COR-L47 (cell line): Measurements from ENCODE around the gene PARD6B.
"Not testable (repeated sequence)": the region's sequence is repeated elsewhere in the genome, so short reads cannot be mapped to it uniquely, and the experiment has no call there.

Source experiments
- DNase-seq: peaks from one replicate; lab custom pipeline; 2025; lab: John Stamatoyannopoulos, UW

Gene PARD6B, protein sequence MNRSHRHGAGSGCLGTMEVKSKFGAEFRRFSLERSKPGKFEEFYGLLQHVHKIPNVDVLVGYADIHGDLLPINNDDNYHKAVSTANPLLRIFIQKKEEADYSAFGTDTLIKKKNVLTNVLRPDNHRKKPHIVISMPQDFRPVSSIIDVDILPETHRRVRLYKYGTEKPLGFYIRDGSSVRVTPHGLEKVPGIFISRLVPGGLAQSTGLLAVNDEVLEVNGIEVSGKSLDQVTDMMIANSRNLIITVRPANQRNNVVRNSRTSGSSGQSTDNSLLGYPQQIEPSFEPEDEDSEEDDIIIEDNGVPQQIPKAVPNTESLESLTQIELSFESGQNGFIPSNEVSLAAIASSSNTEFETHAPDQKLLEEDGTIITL

GRCh38 chr20:50731055-50731929, at the start of gene PARD6B:
Gene PARD6B, plus strand, starts transcription at chr20:50731580. Its CDS starts 207 bp downstream, at chr20:50731787.
- peak; percentile 99 for DNase-seq

DNA sequence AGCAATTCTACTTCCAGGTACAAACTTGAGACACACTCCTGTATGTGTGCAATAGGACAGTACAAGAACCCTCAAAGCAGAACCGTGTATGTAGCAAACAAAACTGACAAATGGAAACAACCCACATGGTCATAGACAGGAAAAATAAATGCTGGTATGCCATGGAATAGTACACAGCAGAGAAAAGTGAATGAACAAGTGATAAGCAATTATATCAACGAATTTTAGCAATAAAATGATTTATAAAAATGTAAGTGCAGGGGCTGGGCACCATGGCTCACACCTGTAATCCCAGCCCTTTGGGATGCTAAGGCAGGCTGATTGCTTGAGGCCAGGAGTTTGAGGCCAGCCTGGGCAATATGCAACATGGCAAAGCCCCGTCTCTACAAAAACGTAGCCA, 49.3 kb upstream of the PARD6B start:
- DNase-seq = no peak

DNA sequence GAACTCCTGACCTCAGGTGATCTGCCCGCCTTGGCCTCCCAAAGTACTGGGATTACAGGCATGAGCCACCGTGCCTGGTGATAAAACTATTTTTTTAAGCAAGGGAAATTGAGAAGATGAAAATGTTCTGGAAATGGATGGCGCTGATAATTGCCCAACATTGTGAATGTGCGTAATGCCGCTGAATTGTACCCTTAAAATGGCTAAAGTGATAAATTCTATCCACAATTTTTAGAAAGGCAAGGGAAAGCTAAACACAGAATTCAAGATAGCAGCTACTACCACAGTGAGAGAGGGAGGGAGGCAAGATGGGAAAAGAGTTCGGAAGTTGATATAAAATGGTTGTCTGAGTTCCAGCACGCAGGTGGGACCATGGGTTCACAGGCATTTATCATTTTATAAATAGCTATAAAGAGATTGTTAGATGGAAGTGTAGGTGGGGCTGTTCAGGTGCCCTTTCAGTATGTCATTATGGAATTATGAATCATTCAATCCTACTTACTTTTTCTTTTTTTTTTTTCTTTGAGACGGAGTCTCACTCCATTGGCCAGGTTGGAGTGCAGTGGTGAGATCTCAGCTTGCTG, 48.3 kb upstream of the PARD6B start:
- DNase-seq = no peak

- no peak for DNase-seq
Measured at GRCh38 chr20:50683570-50683969, 47.8 kb upstream of the PARD6B start.

- DNase-seq = no peak
Measured at GRCh38 chr20:50686821-50687220, 44.6 kb upstream of the PARD6B start.

DNA sequence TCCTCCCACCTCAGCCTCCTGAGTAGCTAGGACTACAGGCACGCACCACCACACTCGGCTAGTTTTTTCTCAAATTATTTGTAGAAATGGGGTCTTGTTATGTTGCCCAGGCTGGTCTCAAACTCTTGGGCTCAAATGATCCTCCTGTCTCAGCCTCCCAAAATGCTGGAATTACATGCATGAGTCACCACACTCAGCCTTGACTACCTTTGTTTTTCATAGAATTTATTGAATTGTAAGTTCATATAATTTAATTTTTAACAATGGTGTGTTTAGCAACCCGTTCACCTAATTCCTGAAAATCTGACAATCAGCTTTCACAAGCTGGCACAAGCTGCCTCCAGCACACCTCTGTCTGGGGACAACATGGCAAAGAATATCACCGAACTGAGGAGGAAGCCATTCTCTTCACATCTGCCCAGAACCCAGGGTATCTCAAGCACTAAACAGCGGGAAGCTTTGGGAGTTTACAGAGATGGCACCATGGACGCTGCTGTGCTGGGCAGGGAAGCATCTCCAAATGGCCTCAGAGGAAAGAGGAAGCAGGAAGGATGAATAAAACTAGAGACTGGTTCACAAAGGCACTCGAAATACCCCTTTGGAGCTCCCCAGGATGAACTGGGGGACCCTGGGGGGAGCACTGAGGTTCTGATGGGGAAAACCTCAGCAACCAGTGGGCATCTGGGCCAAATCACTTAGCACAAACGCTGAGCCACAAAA, 43.0 kb upstream of the PARD6B start:
- no peak for DNase-seq

GRCh38 chr20:50689864-50690649, 41.3 kb upstream of the PARD6B start:
- no peak for DNase-seq

GRCh38 chr20:50690650-50691572, 40.5 kb upstream of the PARD6B start, which contains the start of gene RIPOR3:
Gene RIPOR3, minus strand, starts transcription at chr20:50691542. Its CDS starts 414 bp downstream, at chr20:50691128.
- DNase-seq = no peak

DNA sequence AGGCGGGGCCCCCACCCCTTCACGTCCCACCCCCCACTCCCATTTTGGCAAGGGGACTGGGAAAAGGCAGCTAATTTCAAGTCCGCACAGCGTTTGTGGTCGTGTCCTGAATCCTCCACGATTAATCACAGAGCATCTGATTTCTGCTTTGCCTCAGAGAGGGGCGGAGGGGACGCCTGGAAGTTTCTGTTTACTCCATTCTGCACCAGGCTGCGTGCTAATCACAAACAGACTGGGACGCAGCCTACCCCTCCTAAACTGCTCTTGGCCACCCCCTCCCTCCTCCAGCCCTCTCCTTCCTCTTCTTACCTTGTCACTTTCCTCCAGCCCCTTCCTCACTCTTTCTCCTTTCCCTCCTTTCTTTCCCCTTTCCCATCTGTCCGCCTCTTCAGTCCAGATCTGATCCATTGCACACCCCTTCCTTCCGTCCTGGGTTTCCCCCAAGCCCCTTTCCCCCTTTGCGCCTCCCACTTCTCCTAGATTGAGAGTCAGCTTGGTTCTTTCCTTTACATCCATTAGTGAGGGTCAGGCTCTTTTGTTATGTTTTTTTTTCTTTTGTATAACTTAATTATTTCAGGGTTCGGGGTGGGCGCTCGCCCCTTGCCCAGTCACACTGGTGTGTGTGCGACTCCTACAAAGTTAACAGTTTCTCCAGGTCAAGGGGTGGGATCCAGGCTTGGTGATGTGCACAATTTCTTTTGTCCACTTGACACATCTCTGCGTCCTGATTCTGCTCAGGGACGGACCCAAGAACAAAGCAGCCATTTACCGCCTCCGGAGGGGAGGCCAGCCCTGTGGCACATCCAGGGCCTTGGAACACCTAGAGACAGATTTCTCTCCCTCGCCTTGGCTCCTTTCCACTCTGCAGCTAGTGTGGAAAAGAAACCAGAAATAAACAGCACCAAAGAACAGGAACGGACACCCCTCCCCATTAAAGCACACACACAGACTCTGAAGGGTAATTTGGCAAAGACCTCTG, 39.5 kb upstream of the PARD6B start:
- no peak for DNase-seq

- no peak for DNase-seq
Measured at GRCh38 chr20:50692552-50692933, 38.8 kb upstream of the PARD6B start.

DNA sequence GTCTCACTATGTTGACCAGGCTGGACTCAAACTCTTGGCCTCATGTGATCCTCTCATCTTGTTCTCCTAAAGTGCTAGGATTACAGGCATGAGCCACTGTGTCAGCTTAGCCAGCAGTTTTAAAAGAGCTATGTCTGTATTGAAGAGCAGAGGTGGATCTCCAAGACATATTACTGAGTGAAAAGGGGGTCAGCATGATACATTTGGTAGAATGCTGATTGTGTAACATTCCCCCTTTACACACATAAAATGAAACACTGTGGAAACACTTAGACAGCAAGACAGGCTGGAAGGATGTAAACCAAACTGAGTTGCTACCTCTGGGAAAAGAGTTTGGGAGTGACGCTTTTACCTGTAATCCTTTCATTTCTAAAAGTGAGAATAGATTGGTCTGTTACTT, 38.4 kb upstream of the PARD6B start:
- no peak for DNase-seq

DNA sequence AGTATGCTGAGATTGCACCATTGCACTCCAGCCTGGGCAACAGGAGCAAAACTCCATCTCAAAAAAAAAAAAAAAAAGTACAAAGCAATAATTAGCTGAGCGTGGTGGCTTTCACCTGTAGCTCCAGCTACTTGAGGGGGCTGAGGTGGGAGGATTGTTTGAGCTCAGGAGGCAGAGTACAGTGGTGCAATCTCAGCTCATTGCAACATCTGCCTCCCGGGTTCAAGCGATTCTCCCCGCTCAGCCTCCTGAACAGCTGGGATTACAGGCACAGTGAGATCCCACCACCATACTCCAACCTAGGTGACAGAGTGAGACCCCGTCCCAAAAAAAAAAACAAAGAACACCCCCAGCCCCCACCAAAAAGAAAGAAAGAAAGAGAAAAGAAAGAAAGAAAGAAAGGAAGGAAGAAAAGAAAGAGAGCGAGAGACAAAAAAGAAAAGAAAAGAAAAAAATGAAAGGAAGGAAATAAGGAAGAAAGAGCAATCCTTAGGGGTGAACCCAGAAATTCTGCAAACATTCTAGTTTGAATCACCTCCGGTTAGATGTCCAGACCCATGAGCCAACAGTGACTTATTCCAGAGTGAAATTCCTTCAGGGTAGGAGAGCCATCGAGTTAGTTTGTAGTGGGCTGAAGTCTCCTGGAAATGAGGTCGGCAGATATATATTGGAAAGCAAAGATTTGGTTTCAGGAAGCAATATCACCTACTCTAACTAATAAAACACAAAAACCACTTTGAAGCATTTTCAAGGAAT, 36.8 kb upstream of the PARD6B start:
- no peak for DNase-seq

DNA sequence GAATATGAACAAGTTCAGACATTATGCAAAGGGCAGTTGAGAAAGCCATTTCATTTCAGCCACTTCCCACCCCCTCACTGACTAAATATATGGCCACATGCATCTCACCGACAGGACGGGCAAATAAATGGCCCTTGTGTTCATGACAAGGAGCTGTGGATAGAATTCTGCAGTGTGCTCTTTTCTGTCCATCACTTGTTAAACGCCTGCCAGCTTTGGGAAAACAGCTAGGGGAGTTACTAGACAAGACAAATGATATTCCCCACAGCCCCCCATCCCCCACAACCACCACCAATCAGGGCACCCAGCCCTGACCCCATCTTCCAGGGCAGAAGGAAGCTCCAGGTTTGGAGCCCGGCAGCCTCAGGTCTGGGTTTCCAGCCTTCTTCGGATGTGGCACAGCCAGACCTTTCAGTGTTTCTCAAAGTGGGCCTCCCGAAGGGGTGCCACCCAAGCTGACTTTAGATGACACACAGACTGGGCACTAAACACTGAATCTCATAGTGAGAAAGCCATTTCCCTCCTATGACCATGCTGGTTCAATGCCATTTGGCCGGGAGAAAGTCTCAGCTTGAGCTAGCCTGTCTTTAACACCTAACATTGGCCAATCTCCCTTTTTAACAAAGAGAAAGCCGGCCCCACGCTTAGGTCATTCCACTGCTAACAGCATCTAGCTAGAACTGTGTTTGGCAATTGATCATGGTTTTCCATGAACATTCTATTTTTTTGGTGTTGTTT, 36.1 kb upstream of the PARD6B start:
- no peak for DNase-seq

DNA sequence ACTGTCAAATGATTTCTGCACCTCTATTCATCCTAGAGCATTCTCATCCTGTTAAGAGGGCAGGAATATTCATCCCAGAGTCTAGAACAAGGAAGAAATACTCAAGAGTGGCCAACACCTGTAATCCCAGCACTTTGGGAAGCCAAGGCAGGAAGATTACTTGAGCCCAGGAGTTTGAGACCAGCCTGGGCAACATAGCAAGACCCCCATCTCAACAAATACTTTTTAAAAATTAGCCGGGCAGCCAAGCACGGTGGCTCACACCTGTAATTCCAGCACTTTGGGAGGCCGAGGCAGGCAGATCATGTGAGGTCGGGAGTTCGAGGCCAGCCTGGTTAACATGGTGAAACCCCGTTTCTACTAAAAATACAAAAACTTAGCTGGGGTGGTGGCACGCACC, 33.1 kb upstream of the PARD6B start:
- DNase-seq = not testable (repeated sequence)

GRCh38 chr20:50699688-50700087, 31.7 kb upstream of the PARD6B start:
- no peak for DNase-seq

DNA sequence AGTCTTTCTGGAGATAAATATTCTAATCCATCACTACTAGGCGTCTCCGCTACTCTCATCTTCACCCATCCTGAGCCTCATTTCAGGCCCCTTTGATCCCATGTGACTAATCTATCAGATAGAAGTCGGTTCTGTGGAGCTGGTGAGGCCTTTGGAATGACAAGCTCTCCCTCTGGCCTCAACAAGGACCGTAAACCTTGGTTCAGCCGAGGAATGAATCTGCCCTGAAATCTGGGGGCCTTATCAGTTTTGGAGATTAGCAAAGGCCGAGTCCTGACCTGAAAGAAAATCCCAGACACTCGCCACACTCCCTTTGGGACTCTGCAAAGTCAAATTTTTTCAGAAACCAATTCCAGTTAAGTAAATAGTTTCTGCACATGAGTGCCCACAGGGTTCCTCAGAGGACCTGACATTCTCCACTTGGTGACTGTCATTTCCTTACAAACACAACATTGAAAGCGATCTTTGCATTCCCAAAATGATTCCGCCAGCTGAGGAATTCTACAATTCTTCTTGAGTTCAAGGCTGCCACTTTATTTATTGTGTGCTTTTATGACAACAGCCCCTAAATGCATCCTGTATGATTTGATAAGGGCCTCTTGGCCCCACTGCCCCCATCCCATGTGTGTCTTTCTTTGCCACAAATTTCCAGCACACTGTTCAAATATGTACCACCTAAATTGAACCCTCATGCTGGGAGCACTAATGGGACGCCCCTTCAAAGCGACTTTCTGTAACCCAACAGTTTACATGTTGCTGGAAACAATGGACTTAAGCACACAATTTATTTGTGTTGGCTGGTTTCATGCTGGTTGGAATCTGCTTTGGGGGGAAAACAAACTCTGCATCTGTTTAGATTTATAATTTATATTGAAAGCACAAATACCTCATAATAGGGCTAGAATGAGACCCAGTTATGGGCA, 30.1 kb upstream of the PARD6B start:
- peak; percentile 46 for DNase-seq
